ENCODE results near the gene RBMS1. TPM values are rescaled to one million over a fixed set of nuclear protein-coding genes. Genes with fewer than 3 reads are reported as not detected.

Gene RBMS1
- total and polyA plus RNA-seq, 2 of the 13 experiments (the other 11 are each of a cell fraction or from before 2014, with no cell fraction given) = 55.5 to 110 TPM

GRCh38 chr2:160257743-160258491 lies 235.7 kb downstream of the RBMS1 start (continued):
- TF ChIP-seq NFAT5 (CRISPR knock-in tag; IDR thresholded peaks at IDR 0.05) (no peak), ZGPAT (CRISPR knock-in tag; IDR thresholded peaks at IDR 0.05) (no peak), MTF2 (CRISPR knock-in tag; IDR thresholded peaks at IDR 0.05; ENCODE audit: borderline replicate concordance) (no peak), ZNF569 (CRISPR knock-in tag; IDR thresholded peaks at IDR 0.05; ENCODE audit: borderline replicate concordance) (no peak), ZNF616 (CRISPR knock-in tag; IDR thresholded peaks at IDR 0.05; ENCODE audit: low read depth) (no peak), ZNF496 (CRISPR knock-in tag; IDR thresholded peaks at IDR 0.05; ENCODE audit: insufficient replicate concordance) (no peak), NFE2L2 (IDR thresholded peaks at IDR 0.05; ENCODE audit: low read length) (no peak)
- TF ChIP-seq, protein P1, sequence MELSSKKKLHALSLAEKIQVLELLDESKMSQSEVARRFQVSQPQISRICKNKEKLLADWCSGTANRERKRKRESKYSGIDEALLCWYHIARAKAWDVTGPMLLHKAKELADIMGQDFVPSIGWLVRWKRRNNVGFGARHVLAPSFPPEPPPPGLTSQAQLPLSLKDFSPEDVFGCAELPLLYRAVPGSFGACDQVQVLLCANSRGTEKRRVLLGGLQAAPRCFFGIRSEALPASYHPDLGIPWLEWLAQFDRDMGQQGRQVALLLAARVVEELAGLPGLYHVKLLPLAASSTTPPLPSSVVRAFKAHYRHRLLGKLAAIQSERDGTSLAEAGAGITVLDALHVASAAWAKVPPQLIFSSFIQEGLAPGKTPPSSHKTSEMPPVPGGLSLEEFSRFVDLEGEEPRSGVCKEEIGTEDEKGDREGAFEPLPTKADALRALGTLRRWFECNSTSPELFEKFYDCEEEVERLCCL (CRISPR knock-in tag; IDR thresholded peaks at IDR 0.05; ENCODE audit: borderline replicate concordance) = no peak
- TF ChIP-seq, protein P2, sequence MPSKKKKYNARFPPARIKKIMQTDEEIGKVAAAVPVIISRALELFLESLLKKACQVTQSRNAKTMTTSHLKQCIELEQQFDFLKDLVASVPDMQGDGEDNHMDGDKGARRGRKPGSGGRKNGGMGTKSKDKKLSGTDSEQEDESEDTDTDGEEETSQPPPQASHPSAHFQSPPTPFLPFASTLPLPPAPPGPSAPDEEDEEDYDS (CRISPR knock-in tag; IDR thresholded peaks at IDR 0.05) = no peak

Measured in HepG2 (cell line).